DOHH2 (cell line): Measurements from ENCODE around the gene LIMS1.
"Not testable (repeated sequence)": the region's sequence is repeated elsewhere in the genome, so short reads cannot be mapped to it uniquely, and the experiment has no call there.

Experiments
- H3F3A ChIP-seq: fragments of 200-600 bp; sonication (generic), shearing (Covaris generic); 2 replicates; pipeline ENCODE4 v1.6.0; 2016; ENCODE audit warnings: antibody characterized with exemption, mild to moderate bottlenecking; ENCODE audit not compliant: control insufficient read depth, insufficient read depth
- H3K27ac ChIP-seq: fragments of 200-600 bp; sonication (generic); 2 replicates; pipeline ENCODE4 v1.5.1; 2014; ENCODE audit warnings: low read depth, mild to moderate bottlenecking, low read length, moderate library complexity
- H3K27me3 ChIP-seq: fragments of 200-600 bp; sonication (generic); 2 replicates; pipeline ENCODE4 v1.6.1; 2014; ENCODE audit warnings: mild to moderate bottlenecking, low read length, mixed read lengths; ENCODE audit not compliant: control insufficient read depth
- H3K36me3 ChIP-seq: fragments of 200-600 bp; sonication (generic); 2 replicates; pipeline ENCODE4 v1.6.1; 2014; ENCODE audit warnings: mild to moderate bottlenecking, low read length, moderate library complexity, mixed read lengths; ENCODE audit not compliant: control insufficient read depth
- H3K4me1 ChIP-seq: fragments of 200-600 bp; sonication (generic); 2 replicates; pipeline ENCODE4 v1.6.1; 2014; ENCODE audit warnings: mild to moderate bottlenecking, low read length, mixed read lengths; ENCODE audit not compliant: control insufficient read depth
- H3K4me2 ChIP-seq: fragments of 200-600 bp; sonication (generic); 2 replicates; pipeline ENCODE4 v1.6.0; 2014; ENCODE audit warnings: mild to moderate bottlenecking, low read length, moderate library complexity
- H3K4me3 ChIP-seq: fragments of 200-600 bp; sonication (generic); 2 replicates; pipeline ENCODE4 v1.5.1; 2014; ENCODE audit warnings: mild to moderate bottlenecking, low read length, mixed read lengths
- H3K79me2 ChIP-seq: fragments of 200-600 bp; sonication (generic); 2 replicates; pipeline ENCODE4 v1.6.1; 2014; ENCODE audit warnings: mild to moderate bottlenecking, low read length, mixed read lengths; ENCODE audit not compliant: control insufficient read depth
- H3K9me2 ChIP-seq: fragments of 200-600 bp; sonication (generic); replicated peaks from 2 replicates; pipeline ENCODE4 v1.6.1; 2014; ENCODE audit warnings: mild to moderate bottlenecking, low read length, mixed read lengths; ENCODE audit not compliant: control insufficient read depth
- H3K9me3 ChIP-seq: fragments of 200-600 bp; sonication (generic); 2 replicates; pipeline ENCODE4 v1.6.1; 2014; ENCODE audit warnings: antibody characterized with exemption, low read length, mixed read lengths; ENCODE audit not compliant: control insufficient read depth, insufficient read depth
- H4K20me1 ChIP-seq: fragments of 200-600 bp; sonication (generic); 2 replicates; pipeline ENCODE4 v1.6.0; 2014; ENCODE audit warnings: low read depth, mild to moderate bottlenecking, antibody characterized with exemption, low read length, moderate library complexity; ENCODE audit not compliant: control insufficient read depth, insufficient read depth

Gene LIMS1

DNA sequence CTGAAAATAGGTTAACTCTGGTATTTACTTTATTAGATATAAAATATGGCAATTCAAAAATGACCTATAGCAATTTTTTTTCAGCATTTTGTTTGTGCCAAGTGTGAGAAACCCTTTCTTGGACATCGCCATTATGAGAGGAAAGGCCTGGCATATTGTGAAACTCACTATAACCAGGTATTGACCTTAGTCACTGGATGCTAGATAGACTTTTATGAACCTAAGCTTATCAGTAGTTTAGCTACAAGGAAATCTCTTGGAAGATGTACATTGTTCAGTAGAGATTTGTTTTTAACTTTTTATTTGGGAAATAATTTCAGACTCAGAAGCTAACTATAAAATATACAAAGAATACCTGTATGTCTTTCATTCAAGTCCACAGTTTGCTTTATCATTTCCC, 142.3 kb downstream of the LIMS1 start:
- not testable (repeated sequence) for H4K20me1 ChIP-seq, H3K27ac ChIP-seq, H3K27me3 ChIP-seq, H3K79me2 ChIP-seq, H3K9me2 ChIP-seq, H3K9me3 ChIP-seq, H3K4me2 ChIP-seq, H3K36me3 ChIP-seq, H3F3A ChIP-seq, H3K4me3 ChIP-seq, H3K4me1 ChIP-seq

DNA sequence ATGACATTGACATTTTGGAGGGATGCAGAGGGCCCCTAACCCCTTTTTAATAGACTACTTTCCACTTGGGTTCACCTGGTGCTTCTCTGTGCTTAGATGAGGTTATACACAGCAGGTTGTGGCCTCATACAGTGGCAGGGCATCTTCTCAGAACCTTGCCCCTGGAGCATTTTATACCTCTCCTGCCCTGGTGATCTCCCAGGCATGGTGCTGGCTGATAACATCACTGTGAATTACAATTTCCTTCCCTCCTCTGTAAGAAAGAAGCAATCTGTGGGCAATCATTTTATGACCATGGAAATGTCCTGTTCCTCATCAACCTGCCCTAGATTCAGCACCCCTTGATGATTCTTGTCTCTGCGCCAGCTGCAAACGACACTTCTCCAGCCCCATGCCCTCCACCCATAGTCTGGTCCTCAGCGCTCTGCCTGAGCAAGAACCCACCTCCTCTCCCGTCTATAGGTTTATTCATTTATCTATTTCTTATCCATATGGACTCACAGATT, 143.0 kb downstream of the LIMS1 start:
- not testable (repeated sequence) for H3K4me1 ChIP-seq, H3K36me3 ChIP-seq, H3K9me2 ChIP-seq, H3K27me3 ChIP-seq, H3K27ac ChIP-seq, H3K4me2 ChIP-seq, H3K4me3 ChIP-seq, H3F3A ChIP-seq, H4K20me1 ChIP-seq, H3K9me3 ChIP-seq, H3K79me2 ChIP-seq

DNA sequence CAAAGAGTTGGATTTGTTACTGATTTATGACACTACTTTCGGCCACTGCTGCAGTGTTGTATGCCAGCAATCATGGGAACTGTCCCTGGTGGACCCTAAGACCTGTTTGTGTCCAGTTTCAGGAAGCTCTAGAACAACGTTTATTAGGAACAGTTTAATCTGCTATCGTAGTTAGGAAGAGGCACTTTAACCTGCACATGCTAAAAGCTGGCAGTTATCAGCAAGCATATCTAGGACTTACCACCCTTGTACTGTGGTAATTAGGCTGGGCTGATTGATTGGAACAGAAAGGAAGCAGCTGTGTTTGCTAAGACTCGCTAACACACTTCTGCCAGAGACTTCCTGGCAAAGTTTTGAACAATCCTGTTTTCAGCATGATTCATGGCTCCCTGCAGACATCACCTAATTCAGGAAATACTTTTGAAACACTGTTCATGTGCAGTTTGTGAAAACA, 144.0 kb downstream of the LIMS1 start:
- H3K36me3 ChIP-seq, H4K20me1 ChIP-seq, H3K27ac ChIP-seq, H3K9me3 ChIP-seq, H3K4me3 ChIP-seq, H3F3A ChIP-seq, H3K9me2 ChIP-seq, H3K4me1 ChIP-seq, H3K27me3 ChIP-seq, H3K79me2 ChIP-seq, H3K4me2 ChIP-seq: not testable (repeated sequence)

DNA sequence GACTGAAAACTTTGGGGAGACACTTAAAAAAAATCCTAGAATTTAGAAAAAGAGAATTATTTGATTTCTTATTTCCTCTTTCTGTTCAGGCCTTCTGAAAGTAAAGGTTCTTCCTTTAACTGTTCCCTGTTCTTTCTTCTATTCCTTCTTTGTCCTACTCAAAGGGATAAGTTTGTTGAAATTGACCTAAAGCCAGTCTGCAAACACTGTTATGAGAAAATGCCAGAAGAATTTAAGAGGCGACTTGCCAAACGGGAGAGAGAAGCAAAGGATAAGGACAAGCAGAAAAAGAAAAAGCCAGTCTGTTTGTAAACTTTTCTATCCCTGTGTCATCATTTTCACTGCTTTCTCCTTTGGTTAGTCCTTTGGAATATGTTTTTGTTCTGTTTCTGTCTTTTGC, 146.5 kb downstream of the LIMS1 start:
- not testable (repeated sequence) for H3K4me2 ChIP-seq, H3K36me3 ChIP-seq, H4K20me1 ChIP-seq, H3K9me3 ChIP-seq, H3K4me1 ChIP-seq, H3F3A ChIP-seq, H3K79me2 ChIP-seq, H3K27ac ChIP-seq, H3K27me3 ChIP-seq, H3K4me3 ChIP-seq, H3K9me2 ChIP-seq

DNA sequence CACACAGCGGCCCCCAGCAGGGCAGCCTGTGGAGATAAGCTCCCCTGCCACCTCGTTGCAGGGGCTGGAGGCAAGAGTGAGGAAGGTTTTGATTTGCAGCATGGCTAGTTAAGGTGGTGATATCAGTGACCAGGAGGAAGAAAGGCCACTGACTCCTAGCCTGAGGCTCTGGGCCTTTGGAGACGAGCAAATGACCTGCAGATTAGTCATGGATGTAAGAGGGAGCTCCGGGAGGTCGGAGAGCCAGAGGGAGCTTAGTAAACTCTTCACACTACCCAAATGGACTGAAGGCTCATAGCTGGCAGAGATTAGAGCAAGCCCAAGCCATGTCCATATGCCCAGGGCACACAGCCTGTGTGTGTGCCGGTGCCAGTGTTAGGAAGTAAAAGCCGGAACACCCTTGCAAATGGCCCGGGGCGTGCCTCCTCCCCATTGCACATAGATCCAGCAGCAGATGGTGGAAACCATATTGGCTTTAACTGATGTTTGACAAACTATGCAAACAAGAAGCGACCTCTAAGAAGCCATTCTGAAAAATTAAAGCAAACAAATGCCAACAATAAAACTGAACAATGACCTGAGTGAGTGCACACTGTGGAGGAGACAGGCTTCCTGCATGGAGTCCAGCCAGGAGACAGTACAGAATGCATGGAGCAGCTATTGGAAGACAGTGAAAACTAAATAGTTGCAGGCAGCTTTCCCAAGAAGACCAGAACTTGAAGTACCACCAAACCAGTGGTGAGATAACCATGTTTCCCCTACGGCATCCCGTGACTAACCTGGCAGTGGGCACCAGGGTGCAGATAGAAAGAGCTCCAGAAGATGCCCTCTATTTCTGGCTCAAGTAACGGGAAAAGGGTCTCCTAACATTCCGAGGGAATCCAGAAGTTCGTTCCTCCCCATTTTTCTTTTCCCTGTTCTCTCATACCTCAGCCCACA, 154.8 kb downstream of the LIMS1 start:
- H3K79me2 ChIP-seq, H3K27ac ChIP-seq, H3K4me1 ChIP-seq, H3K27me3 ChIP-seq, H3K9me3 ChIP-seq, H3K9me2 ChIP-seq, H3K4me3 ChIP-seq, H3F3A ChIP-seq, H4K20me1 ChIP-seq, H3K36me3 ChIP-seq, H3K4me2 ChIP-seq: not testable (repeated sequence)

DNA sequence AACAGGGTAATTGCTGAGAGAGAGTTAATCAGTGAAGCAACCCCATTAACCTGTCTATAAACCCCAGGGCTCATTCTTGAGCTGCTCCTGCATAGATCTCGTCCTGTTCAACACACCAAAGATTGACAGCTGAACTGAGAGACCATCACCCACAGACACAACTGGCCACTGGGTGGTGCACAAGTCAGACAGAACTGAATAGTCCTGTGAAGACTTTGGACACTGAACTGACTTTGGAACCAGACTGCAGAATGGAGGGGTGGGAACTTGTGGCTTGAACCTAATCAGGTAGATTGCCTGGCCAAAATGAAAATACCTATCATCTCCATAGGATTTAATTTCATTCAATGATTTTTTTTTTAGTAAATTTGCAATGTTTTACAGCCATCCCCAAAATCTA, 155.7 kb downstream of the LIMS1 start:
- not testable (repeated sequence) for H3K9me3 ChIP-seq, H3K9me2 ChIP-seq, H3K36me3 ChIP-seq, H3K27me3 ChIP-seq, H3K79me2 ChIP-seq, H3K4me3 ChIP-seq, H3K4me1 ChIP-seq, H4K20me1 ChIP-seq, H3K4me2 ChIP-seq, H3F3A ChIP-seq, H3K27ac ChIP-seq
